Prostate gland (tissue), 2 donors: ENCODE measurements around the gene AFF1. TPM values are rescaled to one million over a fixed set of nuclear protein-coding genes. Genes with fewer than 3 reads are reported as not detected.

Experiments used
- DNase-seq: peaks from one replicate; pipeline ENCODE4 v3.0.0-alpha.2; 2019; ENCODE audit warnings: low spot score
- H3K27ac ChIP-seq, 2 donors: fragments of 200-600 bp; sonication (generic); 2 replicates each; pipeline ENCODE4 v1.5.1; 2017 to 2019
- H3K27me3 ChIP-seq: fragments of 200-600 bp; sonication (generic); replicated peaks from 2 replicates; pipeline ENCODE4 v1.5.1; 2019; ENCODE audit not compliant: insufficient read depth
- H3K36me3 ChIP-seq, 2 donors: fragments of 200-600 bp; sonication (generic); 1 replicate in 1 of 2; 2 replicates in 1 of 2; pipeline versions ENCODE4 v1.5.1 to v1.8.1; 2017 to 2019
- H3K4me1 ChIP-seq: fragments of 200-600 bp; sonication (generic); replicated peaks from 2 replicates; pipeline ENCODE4 v1.5.1; 2019
- H3K4me3 ChIP-seq, 2 donors: fragments of 200-600 bp; sonication (generic); 2 replicates each; pipeline ENCODE4 v1.5.1; 2017 to 2019
- H3K9me3 ChIP-seq: fragments of 200-600 bp; sonication (generic); 2 replicates; pipeline ENCODE4 v1.5.1; 2017
- POLR2A ChIP-seq: fragments of 450-650 bp; IDR thresholded peaks from one replicate; pipeline ENCODE4 v1.6.1; 2016; ENCODE audit warnings: antibody characterized with exemption, mild to moderate bottlenecking
- POLR2AphosphoS5 ChIP-seq: sonication (generic); formaldehyde crosslinking; IDR thresholded peaks from one replicate; pipeline ENCODE4 v1.6.1; 2017; ENCODE audit warnings: antibody characterized with exemption
- WGBS: methylation state at CpG from one replicate; pipeline ENCODE4 v1.1.5; 2018; 5-methylcytosine and 5-hydroxymethylcytosine counted together
- intact Hi-C: fragments of 100-400 bp; cut with DNase I; formaldehyde crosslinking; loops from one replicate; pipeline ENCODE4 v1.14.2; 2022
- total RNA-seq, 2 donors: library from RNA; depleted of rRNA; stranded (reverse); fragments of >200 nt; gene quantifications; one replicate each; pipeline ENCODE4 v1.1.0, GENCODE V29; 2016
- TF ChIP-seq, protein P1 (sequence below), 4 experiments: fragments of 200-600 bp in 2 of 4; fragments of 450-650 bp in 2 of 4; sonication (generic) in 2 of 4; IDR thresholded peaks; 1 replicate in 3 of 4; 2 replicates in 1 of 4; pipeline ENCODE4 v1.5.1; 2016 to 2019; ENCODE audit warnings: antibody characterized with exemption in 4 of 4, mild to moderate bottlenecking in 2 of 4, moderate library complexity in 2 of 4

AFF1 gene
- total RNA-seq, 2 donors from 2014 or later: 69.7 to 92.5 TPM

DNA sequence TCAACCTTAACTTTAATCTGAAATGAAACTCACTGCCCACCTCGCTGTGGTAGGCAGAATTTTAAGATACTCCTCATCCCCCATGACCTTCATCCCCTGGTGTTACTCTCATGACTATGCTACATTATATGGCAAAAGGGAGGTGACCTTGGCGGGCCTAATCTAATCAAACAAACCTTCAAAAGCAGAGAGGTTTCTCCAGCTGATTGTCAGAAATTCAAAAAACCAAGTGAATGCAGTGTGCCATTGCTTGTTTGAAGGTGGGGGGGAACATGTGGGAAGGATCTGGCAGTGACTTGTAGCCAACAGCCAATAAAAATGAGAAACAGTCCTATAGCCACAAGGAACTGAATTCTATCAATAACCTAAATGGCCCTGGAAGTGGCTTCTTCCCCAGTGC is 237.1 kb downstream of the AFF1 start:
- no peak for TF ChIP-seq POLR2AphosphoS5
- TF ChIP-seq, protein P1, sequence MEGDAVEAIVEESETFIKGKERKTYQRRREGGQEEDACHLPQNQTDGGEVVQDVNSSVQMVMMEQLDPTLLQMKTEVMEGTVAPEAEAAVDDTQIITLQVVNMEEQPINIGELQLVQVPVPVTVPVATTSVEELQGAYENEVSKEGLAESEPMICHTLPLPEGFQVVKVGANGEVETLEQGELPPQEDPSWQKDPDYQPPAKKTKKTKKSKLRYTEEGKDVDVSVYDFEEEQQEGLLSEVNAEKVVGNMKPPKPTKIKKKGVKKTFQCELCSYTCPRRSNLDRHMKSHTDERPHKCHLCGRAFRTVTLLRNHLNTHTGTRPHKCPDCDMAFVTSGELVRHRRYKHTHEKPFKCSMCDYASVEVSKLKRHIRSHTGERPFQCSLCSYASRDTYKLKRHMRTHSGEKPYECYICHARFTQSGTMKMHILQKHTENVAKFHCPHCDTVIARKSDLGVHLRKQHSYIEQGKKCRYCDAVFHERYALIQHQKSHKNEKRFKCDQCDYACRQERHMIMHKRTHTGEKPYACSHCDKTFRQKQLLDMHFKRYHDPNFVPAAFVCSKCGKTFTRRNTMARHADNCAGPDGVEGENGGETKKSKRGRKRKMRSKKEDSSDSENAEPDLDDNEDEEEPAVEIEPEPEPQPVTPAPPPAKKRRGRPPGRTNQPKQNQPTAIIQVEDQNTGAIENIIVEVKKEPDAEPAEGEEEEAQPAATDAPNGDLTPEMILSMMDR (IDR thresholded peaks at IDR 0.05): no peak
- no peak for TF ChIP-seq POLR2A
- 98% methylated on average over 2 of the region's 2 CpGs for WGBS

DNA sequence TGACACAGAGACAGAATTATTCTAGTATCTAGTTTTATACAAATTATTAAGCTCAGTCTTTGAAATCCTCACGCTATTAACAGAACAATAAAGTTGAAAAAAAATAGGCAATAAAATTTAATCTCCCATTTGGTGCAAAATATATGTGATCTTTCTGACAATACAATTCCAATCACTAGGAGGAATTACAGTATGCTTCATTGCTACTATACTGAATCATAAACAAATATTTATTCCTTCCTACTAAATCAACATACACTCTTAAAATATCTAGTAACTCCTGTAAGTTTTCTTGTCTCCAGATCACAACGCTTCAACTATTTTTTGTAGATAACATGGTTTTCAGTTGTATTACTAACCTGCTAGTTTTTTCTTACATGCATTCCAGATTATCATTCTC is 239.9 kb downstream of the AFF1 start:
- no peak for DNase-seq
- intact Hi-C loops: no loop called here
- Histone ChIP-seq H3K4me3 (no peak overlapping the region), H3K4me1 (no peaks in the 10 kb centered on the region), H3K27ac (no peak overlapping the region), H3K36me3 (no peaks in the 10 kb centered on the region), H3K9me3 (no peaks in the 10 kb centered on the region), H3K27me3 (no peaks in the 10 kb centered on the region)
- TF ChIP-seq, protein P1 (IDR thresholded peaks at IDR 0.05): no peak
- TF ChIP-seq POLR2AphosphoS5: no peak
- TF ChIP-seq POLR2A: no peak
- WGBS: 83% methylated on average over 2 of the region's 2 CpGs

More for the DNA sequence above, 237.1 kb downstream of the AFF1 start:
- Histone ChIP-seq H3K36me3 (no peaks in the 10 kb centered on the region), H3K4me3 (no peak overlapping the region), H3K27me3 (no peaks in the 10 kb centered on the region), H3K9me3 (no peaks in the 10 kb centered on the region), H3K27ac (no peak overlapping the region), H3K4me1 (no peaks in the 10 kb centered on the region)
- no peak for DNase-seq
- intact Hi-C loops: no loop called here

DNA sequence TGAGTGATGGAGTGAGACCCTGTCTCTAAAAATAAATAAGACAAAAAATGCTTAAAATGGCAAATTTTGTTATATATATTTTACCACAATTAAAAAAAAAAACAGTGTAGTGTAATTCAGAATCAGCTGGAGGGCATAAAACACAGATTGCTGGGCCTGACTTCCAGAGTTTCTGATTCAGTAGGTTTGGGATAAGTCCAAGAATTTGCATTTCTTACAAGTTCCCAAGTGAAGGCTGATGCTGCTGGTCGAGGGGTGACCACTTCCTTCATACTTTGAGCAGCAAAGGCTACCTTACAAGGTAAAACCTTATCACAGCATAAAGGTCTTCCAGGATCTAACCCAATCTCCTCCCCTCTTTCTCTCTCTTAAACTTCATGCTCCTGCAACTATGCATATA is 244.9 kb downstream of the AFF1 start:
- intact Hi-C loops: no loop called here
- Histone ChIP-seq H3K9me3 (no peaks in the 10 kb centered on the region), H3K27me3 (no peaks in the 10 kb centered on the region), H3K36me3 (no peaks in the 10 kb centered on the region), H3K4me3 (no peak overlapping the region), H3K27ac (no peak overlapping the region), H3K4me1 (no peaks in the 10 kb centered on the region)
- 52% methylated on average over 1 of the region's 1 CpG for WGBS
- no peak for TF ChIP-seq POLR2AphosphoS5
- no peak for TF ChIP-seq POLR2A
- TF ChIP-seq, protein P1 (IDR thresholded peaks at IDR 0.05): no peak
- DNase-seq: no peak

DNA sequence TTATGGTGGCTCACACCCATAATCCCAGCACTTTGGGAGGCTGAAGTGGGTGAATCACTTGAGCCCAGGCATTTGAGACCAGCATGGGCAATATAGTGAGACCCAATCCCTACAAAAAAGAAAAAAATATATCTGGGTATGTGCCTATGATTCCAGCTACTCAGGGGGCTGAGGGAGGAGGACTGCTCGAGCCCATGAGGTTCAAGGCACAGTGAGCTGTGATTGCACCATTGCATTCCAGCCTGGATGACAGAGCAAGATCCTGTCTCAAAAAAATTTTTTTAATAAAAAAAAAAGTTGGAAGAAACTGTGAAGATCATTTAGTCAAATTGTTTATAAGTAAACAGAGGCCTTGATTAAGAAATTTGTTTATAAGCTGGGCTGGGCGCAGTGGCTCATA is 246.0 kb downstream of the AFF1 start:
- no peak for DNase-seq
- Histone ChIP-seq H3K4me3 (no peak overlapping the region), H3K27ac (no peak overlapping the region), H3K36me3 (no peaks in the 10 kb centered on the region), H3K27me3 (no peaks in the 10 kb centered on the region), H3K4me1 (no peaks in the 10 kb centered on the region), H3K9me3 (no peaks in the 10 kb centered on the region)
- intact Hi-C loops: no loop called here
- TF ChIP-seq POLR2A: no peak
- WGBS: 99% methylated on average over 2 of the region's 2 CpGs

- H3K27me3 ChIP-seq: no peaks in the 10 kb centered on the region
- TF ChIP-seq POLR2A (no peak), POLR2AphosphoS5 (no peak)
- TF ChIP-seq, protein P1 (IDR thresholded peaks at IDR 0.05): no peak
- intact Hi-C loops: no loop called here
- H3K36me3 ChIP-seq: no peaks in the 10 kb centered on the region
- DNase-seq: no peak
- H3K9me3 ChIP-seq: no peaks in the 10 kb centered on the region
- H3K4me3 ChIP-seq: no peak overlapping the region
- H3K27ac ChIP-seq: no peak overlapping the region
- WGBS: 97% methylated on average over 5 of the region's 5 CpGs
- no peaks in the 10 kb centered on the region for H3K4me1 ChIP-seq
These were observed 250.5 kb downstream of the AFF1 start for GRCh38 chr4:87185146-87185870.
